CD14-positive monocyte (primary cell): ENCODE measurements around the gene DOCK4. TPM values are rescaled to one million over a fixed set of nuclear protein-coding genes. Genes with fewer than 3 reads are reported as not detected.

ENCODE experiments used
- DNase-seq, 3 donors: peaks; one replicate each; pipeline ENCODE4 v3.0.0-alpha.2; 2011 to 2022
- H2AFZ ChIP-seq: 2 replicates; pipeline ENCODE4 v1.6.0; 2012; ENCODE audit warnings: mild to moderate bottlenecking, low read depth, low read length, inconsistent platforms; ENCODE audit not compliant: insufficient read depth, poor library complexity, severe bottlenecking
- H3K27ac ChIP-seq, 2 donors: 1 replicate in 1 of 2; 2 replicates in 1 of 2; pipeline ENCODE4 v1.5.1; 2012 to 2013; ENCODE audit warnings: low read length in 2 of 2, control low read depth in 1 of 2, inconsistent platforms in 1 of 2, low read depth in 1 of 2, mild to moderate bottlenecking in 1 of 2
- H3K27me3 ChIP-seq, 2 donors: one replicate each; pipeline versions ENCODE4 v1.6.0 to v1.6.1; 2011 to 2013; ENCODE audit warnings: low read length in 2 of 2; ENCODE audit not compliant: control insufficient read depth in 2 of 2, insufficient read depth in 2 of 2
- H3K36me3 ChIP-seq, 2 donors: replicated peaks in 1 of 2; 1 replicate in 1 of 2; 2 replicates in 1 of 2; pipeline versions ENCODE4 v1.5.1 to v1.6.1; 2012 to 2013; ENCODE audit warnings: low read length in 2 of 2, control low read depth in 1 of 2, inconsistent platforms in 1 of 2, mild to moderate bottlenecking in 1 of 2; ENCODE audit not compliant: insufficient read depth in 2 of 2, control insufficient read depth in 1 of 2
- H3K4me1 ChIP-seq, 2 donors: 1 replicate in 1 of 2; 2 replicates in 1 of 2; pipeline versions ENCODE4 v1.5.1 to v1.6.1; 2012 to 2013; ENCODE audit warnings: low read length in 2 of 2, control low read depth in 1 of 2, inconsistent platforms in 1 of 2, mild to moderate bottlenecking in 1 of 2, moderate library complexity in 1 of 2; ENCODE audit not compliant: insufficient read depth in 2 of 2, control insufficient read depth in 1 of 2
- H3K4me2 ChIP-seq: replicated peaks from 2 replicates; pipeline ENCODE3; 2012; ENCODE audit warnings: low read length, moderate library complexity, mild to moderate bottlenecking; ENCODE audit not compliant: poor library complexity, severe bottlenecking; ENCODE audit errors: extremely low read depth
- H3K4me3 ChIP-seq, 3 experiments: fragments of 200-600 bp in 1 of 3; sonication (generic) in 1 of 3; replicated peaks in 1 of 3; 1 replicate in 2 of 3; 2 replicates in 1 of 3; pipeline ENCODE4 v1.5.1; 2011 to 2013; ENCODE audit warnings: low read length in 3 of 3, mild to moderate bottlenecking in 3 of 3, control low read depth in 2 of 3, low read depth in 2 of 3, inconsistent platforms in 1 of 3, moderate library complexity in 1 of 3
- H3K79me2 ChIP-seq: 2 replicates; pipeline ENCODE4 v1.6.0; 2012; ENCODE audit warnings: mild to moderate bottlenecking, control low read depth, inconsistent platforms, low read length, moderate library complexity; ENCODE audit not compliant: insufficient read depth
- H3K9ac ChIP-seq: 2 replicates; pipeline ENCODE4 v1.6.0; 2017; ENCODE audit warnings: low read length, mild to moderate bottlenecking; ENCODE audit not compliant: insufficient read depth, poor library complexity, severe bottlenecking
- H3K9me3 ChIP-seq, 2 donors: replicated peaks in 1 of 2; 1 replicate in 1 of 2; 2 replicates in 1 of 2; pipeline versions ENCODE4 v1.5.1 to v1.6.1; 2012 to 2013; ENCODE audit warnings: low read length in 2 of 2, control low read depth in 1 of 2; ENCODE audit not compliant: control insufficient read depth in 1 of 2, insufficient read depth in 1 of 2
- H4K20me1 ChIP-seq: 2 replicates; pipeline ENCODE4 v1.6.0; 2012; ENCODE audit warnings: mild to moderate bottlenecking, low read length, control low read depth, moderate library complexity; ENCODE audit not compliant: insufficient read depth
- H3K27ac Mint-ChIP-seq, 7 donors: one replicate each; pipeline ENCODE4 v1.8.0; 2020; ENCODE audit warnings: mild to moderate bottlenecking in 7 of 7, mixed read lengths in 7 of 7, moderate library complexity in 6 of 7, inconsistent platforms in 2 of 7
- H3K27me3 Mint-ChIP-seq, 3 donors: one replicate each; pipeline ENCODE4 v1.8.0; 2021 to 2022; ENCODE audit warnings: low read depth in 3 of 3, mild to moderate bottlenecking in 3 of 3, mixed read lengths in 3 of 3, moderate library complexity in 3 of 3, inconsistent platforms in 1 of 3
- H3K36me3 Mint-ChIP-seq, 2 donors: one replicate each; pipeline ENCODE4 v1.8.0; 2020; ENCODE audit warnings: mixed read lengths in 2 of 2, inconsistent platforms in 1 of 2, mild to moderate bottlenecking in 1 of 2
- H3K4me1 Mint-ChIP-seq: one replicate; pipeline ENCODE4 v1.8.0; 2020; ENCODE audit warnings: mild to moderate bottlenecking, mixed read lengths
- H3K4me3 Mint-ChIP-seq, 2 donors: one replicate each; pipeline ENCODE4 v1.8.0; 2020; ENCODE audit warnings: mild to moderate bottlenecking in 2 of 2, mixed read lengths in 2 of 2, moderate library complexity in 1 of 2
- H3K9me3 Mint-ChIP-seq, 7 donors: one replicate each; pipeline ENCODE4 v1.8.0; 2020 to 2022; ENCODE audit warnings: mixed read lengths in 7 of 7, mild to moderate bottlenecking in 6 of 7, moderate library complexity in 6 of 7, inconsistent platforms in 2 of 7
- WGBS: methylation state at CpG from one replicate; pipeline ENCODE4 v1.1.5; 2013; ENCODE audit warnings: missing lambda C conversion rate; ENCODE audit not compliant: insufficient coverage; 5-methylcytosine and 5-hydroxymethylcytosine counted together
- intact Hi-C, 2 donors: fragments of 100-400 bp; cut with micrococcal nuclease; formaldehyde crosslinking; loops; one replicate each; pipeline versions ENCODE4 v1.15.0 to v1.15.1; 2023
- polyA plus RNA-seq, 3 donors: library from polyadenylated mRNA; depleted of rRNA in 1 of 3; unstranded in 2 of 3; stranded (reverse) in 1 of 3; fragments of 300-500 nt in 2 of 3; fragments of >200 nt in 1 of 3; fragmentation: Illumina TruSeq in 2 of 3; gene quantifications; 1 replicate in 2 of 3; 2 replicates in 1 of 3; pipeline ENCODE4 v1.2.3, GENCODE V29; 2012 to 2021
- TF ChIP-seq, protein P1 (sequence below): fragments of 200-600 bp; IDR thresholded peaks from one replicate; pipeline ENCODE4 v1.8.0; 2022; ENCODE audit warnings: antibody characterized with exemption, mild to moderate bottlenecking

Gene DOCK4
- polyA plus RNA-seq, 3 donors: 1.3 to 5.0 (median 2.7) TPM

DNA sequence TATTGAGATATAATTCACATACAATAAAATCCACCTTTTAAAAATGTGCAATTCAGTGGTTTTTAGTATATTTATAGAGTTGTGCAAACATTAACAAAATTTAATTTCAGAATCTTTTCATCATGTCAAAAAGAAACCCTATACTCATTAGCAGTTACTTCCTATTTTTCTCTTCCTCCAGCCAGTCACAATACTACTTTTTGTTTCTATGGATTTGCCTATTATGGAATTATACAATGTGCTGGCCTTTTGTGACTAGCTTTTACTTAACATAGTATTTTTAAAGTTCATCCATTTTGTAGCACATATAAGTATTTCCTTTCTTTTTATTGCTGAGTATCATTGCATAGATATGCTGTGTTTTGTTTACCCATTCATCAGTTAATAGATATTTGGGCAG, 444.0 kb downstream of the DOCK4 start:
- Histone ChIP-seq H3K9me3 (no peaks in the 10 kb centered on the region), H3K9ac (no peak overlapping the region), H3K79me2 (no peaks in the 10 kb centered on the region), H3K4me3 (no peak overlapping the region), H3K27ac (no peak overlapping the region), H3K36me3 (no peaks in the 10 kb centered on the region), H3K27me3 (no peaks in the 10 kb centered on the region), H4K20me1 (no peaks in the 10 kb centered on the region), H3K4me2 (no peak overlapping the region), H3K4me1 (no peaks in the 10 kb centered on the region), H2AFZ (no peak overlapping the region)
- H3K36me3 Mint-ChIP-seq: no peaks in the 10 kb centered on the region
- H3K27me3 Mint-ChIP-seq: peaks cover 0 to 1% (median 0%) of the 10 kb centered on the region in 3 donors
- no peak overlapping the region for H3K27ac Mint-ChIP-seq
- no peaks in the 10 kb centered on the region for H3K9me3 Mint-ChIP-seq
- TF ChIP-seq, protein P1, sequence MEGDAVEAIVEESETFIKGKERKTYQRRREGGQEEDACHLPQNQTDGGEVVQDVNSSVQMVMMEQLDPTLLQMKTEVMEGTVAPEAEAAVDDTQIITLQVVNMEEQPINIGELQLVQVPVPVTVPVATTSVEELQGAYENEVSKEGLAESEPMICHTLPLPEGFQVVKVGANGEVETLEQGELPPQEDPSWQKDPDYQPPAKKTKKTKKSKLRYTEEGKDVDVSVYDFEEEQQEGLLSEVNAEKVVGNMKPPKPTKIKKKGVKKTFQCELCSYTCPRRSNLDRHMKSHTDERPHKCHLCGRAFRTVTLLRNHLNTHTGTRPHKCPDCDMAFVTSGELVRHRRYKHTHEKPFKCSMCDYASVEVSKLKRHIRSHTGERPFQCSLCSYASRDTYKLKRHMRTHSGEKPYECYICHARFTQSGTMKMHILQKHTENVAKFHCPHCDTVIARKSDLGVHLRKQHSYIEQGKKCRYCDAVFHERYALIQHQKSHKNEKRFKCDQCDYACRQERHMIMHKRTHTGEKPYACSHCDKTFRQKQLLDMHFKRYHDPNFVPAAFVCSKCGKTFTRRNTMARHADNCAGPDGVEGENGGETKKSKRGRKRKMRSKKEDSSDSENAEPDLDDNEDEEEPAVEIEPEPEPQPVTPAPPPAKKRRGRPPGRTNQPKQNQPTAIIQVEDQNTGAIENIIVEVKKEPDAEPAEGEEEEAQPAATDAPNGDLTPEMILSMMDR: no peak
- no peak overlapping the region for H3K4me3 Mint-ChIP-seq
- DNase-seq: no peak
- no peaks in the 10 kb centered on the region for H3K4me1 Mint-ChIP-seq
- intact Hi-C loops: no loop called here

DNA sequence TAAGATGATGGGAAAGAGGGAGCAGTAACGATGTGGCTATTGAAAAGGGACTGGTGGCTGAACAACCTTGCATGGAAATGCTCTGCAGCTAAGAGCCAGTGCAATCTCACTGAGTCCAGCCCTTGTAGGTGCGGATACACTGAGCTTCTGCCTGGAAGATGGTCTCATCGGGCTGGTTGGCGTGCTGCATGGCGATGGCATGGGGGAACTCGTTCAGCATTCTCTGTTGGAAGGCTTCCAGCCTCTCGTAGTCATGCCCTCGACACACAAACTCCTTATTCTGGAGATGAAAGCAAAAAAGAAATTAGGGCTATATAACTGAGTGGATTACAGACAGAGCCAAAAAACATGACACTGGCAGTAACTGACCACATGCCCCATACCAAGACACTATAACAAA, 446.2 kb downstream of the DOCK4 start:
- DNase-seq: no peak
- TF ChIP-seq, protein P1: no peak
- peaks cover 0 to 6% (median 0%) of the 10 kb centered on the region in 7 donors for H3K9me3 Mint-ChIP-seq
- 100% methylated on average over 3 of the region's 8 CpGs for WGBS
- Histone ChIP-seq H3K9ac (no peak overlapping the region), H3K79me2 (no peaks in the 10 kb centered on the region), H3K36me3 (no peaks in the 10 kb centered on the region), H3K27ac (no peak overlapping the region), H3K4me1 (no peaks in the 10 kb centered on the region), H3K27me3 (no peaks in the 10 kb centered on the region), H3K9me3 (no peaks in the 10 kb centered on the region), H4K20me1 (no peaks in the 10 kb centered on the region), H3K4me3 (no peak overlapping the region), H2AFZ (no peak overlapping the region), H3K4me2 (no peak overlapping the region)
- H3K4me1 Mint-ChIP-seq: no peaks in the 10 kb centered on the region
- no peak overlapping the region for H3K27ac Mint-ChIP-seq
- intact Hi-C loops: no loop called here
- no peak overlapping the region for H3K4me3 Mint-ChIP-seq
- peaks cover 0 to 3% (median 0%) of the 10 kb centered on the region in 3 donors for H3K27me3 Mint-ChIP-seq
- no peaks in the 10 kb centered on the region for H3K36me3 Mint-ChIP-seq
